NCI-H526 treated with DMSO at 0.1 percent for 48 hours (cell line): Measurements from ENCODE around the gene ENTPD1.
"Not testable (repeated sequence)": the region's sequence is repeated elsewhere in the genome, so short reads cannot be mapped to it uniquely, and the experiment has no call there.

Experiments
- DNase-seq: peaks from one replicate; lab custom pipeline; 2025; lab: John Stamatoyannopoulos, UW

The ENTPD1 gene

GRCh38 chr10:95759233-95759826 lies 3.4 kb downstream of the ENTPD1 start:
- no peak for DNase-seq

GRCh38 chr10:95761939-95762492 lies 6.1 kb downstream of the ENTPD1 start:
- no peak for DNase-seq

GRCh38 chr10:95767884-95768556 lies 12.1 kb downstream of the ENTPD1 start:
- no peak for DNase-seq

GRCh38 chr10:95770084-95770720 lies 14.2 kb downstream of the ENTPD1 start:
- no peak for DNase-seq

- DNase-seq, result not testable (repeated sequence)
These were observed 17.5 kb downstream of the ENTPD1 start for GRCh38 chr10:95773454-95773853.

- DNase-seq, result not testable (repeated sequence)
These were observed 21.7 kb downstream of the ENTPD1 start for GRCh38 chr10:95777638-95778037.

- no peak for DNase-seq
These were observed 26.4 kb downstream of the ENTPD1 start for GRCh38 chr10:95782318-95782717.

GRCh38 chr10:95783741-95784140 lies 27.8 kb downstream of the ENTPD1 start:
- no peak for DNase-seq

- DNase-seq, result no peak
These were observed 28.4 kb downstream of the ENTPD1 start for GRCh38 chr10:95784279-95784913.

- DNase-seq, result no peak
These were observed 29.4 kb downstream of the ENTPD1 start for GRCh38 chr10:95785317-95785716.

- DNase-seq, result no peak
These were observed 30.1 kb downstream of the ENTPD1 start for GRCh38 chr10:95785942-95786669.

GRCh38 chr10:95787447-95787846 lies 31.5 kb downstream of the ENTPD1 start:
- no peak for DNase-seq

- DNase-seq, result no peak
These were observed 32.9 kb downstream of the ENTPD1 start for GRCh38 chr10:95788830-95789229.

- DNase-seq, result no peak
These were observed 33.9 kb downstream of the ENTPD1 start for GRCh38 chr10:95789902-95790301.

- DNase-seq, result no peak
These were observed 35.0 kb downstream of the ENTPD1 start for GRCh38 chr10:95790982-95791381.

- no peak for DNase-seq
These were observed 35.5 kb downstream of the ENTPD1 start for GRCh38 chr10:95791425-95791979.

- no peak for DNase-seq
These were observed 36.3 kb downstream of the ENTPD1 start for GRCh38 chr10:95792211-95792780.

GRCh38 chr10:95792874-95793285 lies 36.9 kb downstream of the ENTPD1 start:
- DNase-seq, result no peak

GRCh38 chr10:95793401-95794045 lies 37.6 kb downstream of the ENTPD1 start:
- no peak for DNase-seq

GRCh38 chr10:95794195-95794594 lies 38.2 kb downstream of the ENTPD1 start:
- no peak for DNase-seq

GRCh38 chr10:95795602-95796001 lies 39.6 kb downstream of the ENTPD1 start:
- DNase-seq, result no peak
